Anterior cingulate cortex (tissue), 58 donors: ENCODE results near the gene SARDH.

ENCODE experiments used
- DNase-seq, 58 donors: peaks; one replicate each; lab custom pipeline; 2025; lab: John Stamatoyannopoulos, UW

Gene SARDH

DNA sequence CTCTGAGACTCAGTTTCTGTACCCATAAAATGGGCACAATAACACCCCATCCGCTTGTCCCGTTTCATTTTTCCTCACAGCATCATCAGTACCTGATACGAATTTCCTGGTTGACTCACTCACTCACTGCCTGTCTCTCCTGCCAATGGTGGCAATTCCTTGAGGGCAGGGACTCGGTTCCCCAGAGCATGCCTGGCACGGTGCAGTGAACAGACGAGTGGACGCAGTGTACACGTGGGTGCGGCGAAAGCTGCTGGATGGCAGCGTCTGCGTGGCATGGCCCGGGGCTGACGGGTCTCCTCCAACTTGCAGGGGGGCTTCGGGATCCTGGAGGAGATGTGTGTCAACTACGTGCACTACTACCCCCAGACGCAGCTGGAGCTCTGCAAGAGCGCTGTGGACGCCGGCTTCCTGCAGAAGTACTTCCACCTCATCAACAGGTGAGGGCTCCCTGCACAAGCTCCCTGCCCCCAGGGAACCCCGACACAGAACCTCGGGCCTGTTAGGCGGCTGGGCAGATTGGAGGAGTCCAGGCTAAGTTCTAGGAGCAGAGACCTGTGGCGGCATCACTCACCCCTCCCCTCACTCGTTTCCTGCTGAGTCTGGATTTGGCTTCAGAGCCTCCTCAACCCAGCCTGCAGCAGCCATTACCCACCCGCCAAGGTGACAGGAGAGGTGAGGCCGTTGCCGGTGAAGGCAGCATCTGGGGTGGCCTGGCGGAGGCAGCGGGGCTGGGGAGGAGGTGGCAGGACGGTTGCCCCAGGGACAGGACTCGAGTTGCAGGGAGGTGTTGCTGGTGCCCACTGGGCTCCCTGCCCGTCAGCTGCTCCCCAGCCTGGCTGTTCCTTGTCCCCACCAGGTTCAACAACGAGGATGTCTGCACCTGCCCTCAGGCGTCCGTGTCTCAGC lies 81.7 kb downstream of the SARDH start:
- DNase-seq, result no peak

DNA sequence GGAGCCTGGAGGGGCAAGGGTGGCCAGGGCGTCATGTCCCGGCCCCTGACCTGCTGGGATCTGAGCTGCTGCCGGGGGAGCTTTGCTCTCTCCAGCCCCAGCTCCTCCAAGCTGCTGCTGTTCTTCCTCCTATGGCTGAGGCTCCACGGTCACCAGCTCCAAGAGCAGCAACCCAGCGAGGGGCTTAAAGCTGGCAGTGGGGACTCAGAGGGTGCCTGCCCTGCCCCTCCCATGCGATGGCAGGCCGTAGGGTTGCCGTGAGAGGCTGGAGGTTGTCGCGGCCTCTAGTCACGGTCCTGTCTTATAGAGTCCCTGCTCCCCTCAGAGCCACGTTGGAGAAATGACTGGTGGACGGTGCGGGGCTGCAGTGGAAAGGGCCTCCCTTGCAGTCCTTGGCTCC lies 82.5 kb downstream of the SARDH start:
- no peak for DNase-seq

DNA sequence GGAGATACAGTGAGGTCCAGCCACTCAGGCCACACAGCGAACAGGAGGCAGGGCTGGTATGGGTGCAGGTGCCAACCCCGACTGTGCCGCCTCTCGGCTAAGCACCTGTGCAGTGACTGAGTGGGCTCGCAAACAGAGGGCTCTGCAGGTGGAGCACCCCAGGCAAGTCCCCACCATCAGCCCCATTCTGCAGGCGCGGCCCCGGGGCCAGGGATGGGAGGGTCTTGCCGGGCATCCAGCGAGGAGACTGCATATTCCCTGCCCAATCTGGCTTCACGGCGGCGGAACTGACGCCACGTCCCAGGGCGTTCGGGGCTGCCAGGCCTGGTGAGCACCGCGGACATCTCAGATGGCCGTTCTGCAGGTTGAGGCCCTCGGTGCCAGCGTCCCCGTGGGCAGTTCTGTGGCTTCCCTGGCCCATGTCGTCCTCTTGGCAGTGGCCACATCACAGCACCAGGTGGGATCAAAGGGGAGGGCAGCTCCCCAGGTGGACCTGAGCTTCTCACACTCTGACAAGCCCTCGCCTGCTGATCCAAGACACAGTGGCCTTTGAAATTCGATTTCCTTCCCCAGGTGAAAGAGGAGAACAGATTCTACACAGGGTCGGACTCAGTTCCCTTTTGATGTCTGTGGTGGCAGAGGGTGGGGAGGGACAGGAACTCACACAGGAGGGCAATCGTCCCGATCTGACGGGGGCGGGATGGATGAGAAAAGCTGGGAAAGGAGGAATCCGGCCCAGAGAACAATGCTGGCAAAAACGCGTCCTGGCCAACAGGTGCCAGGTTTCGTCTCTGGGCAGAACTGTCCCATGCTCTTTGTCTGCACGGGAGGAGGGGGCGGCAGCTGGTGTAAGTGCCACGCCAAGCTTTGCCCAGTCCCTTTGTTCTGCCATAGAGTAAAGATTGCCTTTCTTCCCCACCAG lies 83.2 kb downstream of the SARDH start:
- DNase-seq, result no peak

DNA sequence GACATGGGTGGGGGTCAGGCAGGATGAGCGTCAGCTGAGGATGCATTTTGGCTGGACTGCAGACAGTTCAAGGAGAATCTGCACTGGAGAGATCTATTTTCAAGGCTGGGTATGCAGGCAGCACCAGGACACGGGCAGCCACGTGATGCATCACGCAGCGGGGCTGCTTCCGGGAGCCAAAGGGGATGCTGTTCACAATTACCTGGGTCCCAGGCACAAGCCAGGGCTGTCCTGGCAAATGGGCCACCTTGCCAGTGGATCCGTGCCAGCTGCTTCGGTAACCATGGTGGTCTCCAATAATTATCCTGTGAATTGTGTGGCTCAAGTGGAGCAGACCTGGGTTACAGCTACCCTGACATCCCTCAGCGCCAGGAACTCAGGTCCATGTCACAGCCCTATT lies 84.5 kb downstream of the SARDH start:
- DNase-seq, result no peak

DNA sequence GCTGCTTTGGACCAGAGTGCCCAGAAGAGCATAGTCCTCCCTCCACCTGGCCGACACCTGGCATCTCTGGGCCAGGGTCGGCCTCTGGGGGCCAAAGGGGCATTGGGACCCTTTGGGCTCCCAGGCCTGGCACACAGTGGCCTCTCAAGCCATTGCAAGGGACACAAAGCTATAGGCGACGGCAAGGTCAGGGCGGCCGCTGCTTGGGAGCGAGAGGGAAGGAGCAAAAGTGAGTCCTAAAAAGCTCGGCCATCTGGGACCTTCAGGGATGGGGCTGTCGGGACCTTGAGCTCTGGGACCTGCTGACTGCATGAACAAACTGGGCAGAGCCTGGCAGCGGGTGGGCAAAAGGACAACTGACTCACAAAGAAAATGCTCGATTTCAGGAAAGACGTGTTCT lies 88.1 kb downstream of the SARDH start:
- no peak for DNase-seq

DNA sequence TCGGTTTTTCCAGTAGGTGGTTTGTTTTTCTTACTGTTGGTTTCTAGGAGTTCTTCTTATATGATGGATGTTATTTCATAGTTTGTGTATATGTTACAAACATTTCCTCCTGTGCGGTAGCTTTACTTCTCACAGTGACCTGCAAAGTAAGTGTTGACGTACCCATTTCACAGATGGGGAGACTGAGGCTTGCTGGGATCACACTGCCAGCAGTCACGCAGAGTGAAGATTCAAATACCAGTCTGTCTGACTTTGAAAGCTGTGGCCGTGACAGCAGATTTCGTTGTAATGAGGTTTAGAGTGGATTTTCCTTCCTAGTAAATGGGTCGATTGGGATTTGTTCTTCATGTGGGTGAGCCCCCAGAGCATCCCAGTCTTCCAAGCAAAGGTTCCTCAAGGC lies 89.0 kb downstream of the SARDH start:
- no peak for DNase-seq

DNA sequence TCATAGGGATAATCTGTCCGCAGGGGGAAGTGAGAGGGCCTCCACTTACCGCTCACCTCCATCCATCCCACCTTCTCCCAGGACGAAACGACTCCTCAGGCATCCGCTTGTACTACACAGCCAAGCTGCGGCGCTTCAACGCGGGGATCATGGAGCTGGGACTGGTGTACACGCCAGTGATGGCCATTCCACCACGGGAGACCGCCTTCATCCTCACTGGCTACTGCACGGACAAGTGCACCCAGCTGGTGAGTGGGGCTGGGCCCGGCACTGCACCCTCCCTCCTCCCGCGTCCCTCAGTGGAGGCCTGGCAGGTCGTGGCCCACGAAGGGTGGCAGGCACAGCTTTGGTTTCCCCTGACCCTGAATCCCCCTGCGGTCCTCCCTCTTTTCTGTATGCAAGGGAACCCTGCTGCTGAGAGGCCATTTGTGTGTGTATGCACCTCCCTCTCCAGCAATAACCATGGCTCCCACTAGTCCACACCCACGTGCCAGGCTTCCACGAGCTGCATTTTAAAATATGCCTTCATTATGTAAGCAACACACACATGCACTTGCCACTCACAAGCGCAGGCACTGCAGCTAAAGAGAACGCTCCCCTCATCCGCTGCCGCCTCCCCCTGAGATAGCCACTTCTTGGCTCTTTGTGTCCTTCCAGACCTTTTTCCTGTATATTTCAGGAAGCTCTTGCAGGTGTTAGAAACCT lies 90.2 kb downstream of the SARDH start:
- peak in 21 of 58 donors; percentile 6 to 68 (median 25) for DNase-seq

DNA sequence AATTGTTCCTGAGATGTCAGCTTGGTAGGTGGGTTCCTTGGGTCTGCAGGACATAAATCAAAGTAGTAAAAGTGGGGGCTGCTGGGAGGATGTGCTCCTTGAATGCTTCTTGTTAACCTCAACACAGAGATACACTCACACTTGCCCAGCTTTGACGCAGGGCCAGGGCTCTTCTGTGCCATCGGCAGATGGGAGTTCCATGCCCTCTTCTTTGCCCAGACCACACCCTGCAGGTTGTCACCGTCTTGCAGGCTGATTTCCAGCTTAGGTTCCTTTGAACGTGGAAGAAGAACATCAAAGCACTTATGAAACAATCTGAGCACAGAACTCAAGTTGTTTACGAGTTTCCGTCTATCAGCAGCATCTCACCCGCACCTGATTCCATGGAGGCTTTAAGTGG lies 91.0 kb downstream of the SARDH start:
- DNase-seq, result no peak

DNA sequence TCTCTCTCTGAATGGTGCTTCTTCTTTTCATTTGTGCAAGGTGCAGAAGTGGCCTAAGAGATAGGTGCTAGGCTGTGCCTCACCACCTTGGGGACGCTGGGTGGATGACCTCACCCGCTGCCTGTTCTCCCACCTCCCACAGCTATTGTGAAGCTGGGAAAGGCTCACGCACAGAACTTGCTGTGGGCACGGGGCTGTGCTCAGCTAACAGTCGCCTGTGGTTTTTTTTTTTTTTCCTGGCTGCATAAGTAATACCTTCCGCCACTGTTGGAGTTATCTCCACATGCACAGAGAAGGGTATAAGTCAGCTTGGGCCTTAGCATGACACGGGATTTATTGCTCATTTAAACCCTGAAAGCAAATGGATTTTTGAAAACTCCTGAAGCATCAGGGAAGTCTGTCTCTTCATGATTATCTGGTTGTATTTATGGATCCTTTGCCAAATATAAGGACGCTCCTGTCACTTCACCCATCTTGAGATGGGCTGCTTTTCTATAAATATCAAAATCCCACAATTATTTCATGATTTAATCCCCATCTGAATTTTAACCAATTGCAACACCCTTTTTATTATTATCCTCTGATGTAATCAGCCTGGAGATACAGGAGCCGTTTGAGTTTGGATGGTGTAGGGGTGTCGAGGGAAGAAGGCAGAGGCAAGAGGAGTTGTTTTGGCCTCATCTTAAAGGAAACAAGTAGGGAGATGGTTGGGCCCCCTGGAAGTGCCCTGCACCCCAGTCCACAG lies 93.0 kb downstream of the SARDH start:
- DNase-seq, result no peak

DNA sequence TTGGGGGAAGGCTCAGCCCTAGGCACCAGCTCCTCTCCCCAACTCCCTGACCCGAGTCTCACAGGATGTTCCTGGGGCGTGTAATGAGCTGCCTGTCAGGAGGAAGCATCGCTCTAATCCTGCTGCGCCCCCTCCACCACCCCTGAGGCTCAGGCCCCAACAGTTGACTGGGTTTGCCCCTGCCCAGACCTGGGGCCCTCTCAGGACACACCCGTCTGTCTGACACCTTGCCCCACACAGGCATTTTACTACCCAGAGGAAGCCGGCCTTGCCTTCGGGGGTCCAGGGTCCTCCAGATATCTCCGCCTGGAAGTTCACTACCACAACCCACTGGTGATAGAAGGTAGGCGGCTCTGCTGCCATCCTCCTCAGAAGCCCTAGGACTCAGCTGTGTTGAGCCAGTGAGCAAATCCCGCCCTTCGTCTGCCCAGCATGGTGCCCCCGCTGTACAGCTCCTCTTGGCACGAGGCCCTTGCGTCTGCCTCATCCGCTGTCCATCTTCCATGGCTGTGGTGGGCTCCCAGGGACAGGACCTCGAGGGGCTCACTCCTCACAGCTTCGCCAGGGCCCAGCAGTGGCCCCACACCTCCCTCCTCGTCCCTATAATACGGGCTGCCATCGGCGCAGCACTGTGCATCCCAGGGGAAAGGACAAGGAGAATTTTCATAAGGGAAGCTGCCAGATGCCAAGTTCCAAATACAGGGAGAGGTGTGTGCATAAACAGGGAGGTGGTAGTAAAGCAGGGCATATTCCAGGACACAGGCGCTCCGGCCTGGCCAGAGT lies 94.0 kb downstream of the SARDH start:
- no peak for DNase-seq

DNA sequence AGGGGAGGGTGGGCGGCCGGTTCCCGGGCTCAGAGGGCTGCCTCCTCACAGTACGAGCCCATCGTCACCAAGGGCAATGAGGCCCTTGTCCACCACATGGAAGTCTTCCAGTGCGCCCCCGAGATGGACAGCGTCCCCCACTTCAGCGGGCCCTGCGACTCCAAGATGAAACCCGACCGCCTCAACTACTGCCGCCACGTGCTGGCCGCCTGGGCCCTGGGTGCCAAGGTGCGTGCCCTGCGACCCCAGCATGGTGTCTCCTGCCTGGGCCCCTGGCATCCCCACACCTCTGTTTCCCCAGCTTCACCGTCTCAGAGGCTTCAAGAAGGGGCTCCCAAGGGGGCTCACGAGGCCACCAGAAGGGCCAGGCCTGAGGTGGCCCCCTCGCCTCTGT lies 94.8 kb downstream of the SARDH start:
- no peak for DNase-seq

DNA sequence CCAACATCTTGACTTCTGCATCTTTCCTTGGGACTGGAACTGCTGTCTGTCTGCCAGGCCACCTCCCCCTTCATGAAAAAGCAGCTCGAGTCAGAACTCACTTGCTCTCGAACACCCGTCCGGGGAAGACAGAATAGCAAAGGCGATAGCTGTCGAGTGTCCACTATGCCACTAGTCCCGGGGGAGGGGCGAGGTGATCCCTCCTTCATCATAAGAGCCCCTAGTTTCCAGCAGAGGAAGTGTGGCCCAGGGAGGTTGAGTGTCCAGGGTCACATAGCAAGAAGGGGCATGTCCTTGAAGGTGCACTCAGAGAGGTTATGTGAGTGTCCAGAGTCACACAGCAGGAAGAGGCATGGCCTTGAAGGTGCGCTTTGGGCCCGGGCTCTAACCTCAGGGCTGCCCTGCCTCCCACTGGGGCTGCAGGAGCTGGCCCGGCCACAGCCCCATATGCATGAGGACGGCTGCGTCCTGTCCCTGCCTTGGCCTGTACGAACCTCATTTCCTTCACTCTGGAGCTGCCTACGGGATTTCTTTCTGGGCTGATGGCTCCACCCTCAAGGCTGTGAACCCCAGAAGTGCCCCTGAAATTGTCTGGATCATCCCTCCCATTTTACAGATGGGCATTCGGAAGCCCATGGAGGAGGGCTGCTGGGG lies 95.3 kb downstream of the SARDH start:
- DNase-seq, result no peak

DNA sequence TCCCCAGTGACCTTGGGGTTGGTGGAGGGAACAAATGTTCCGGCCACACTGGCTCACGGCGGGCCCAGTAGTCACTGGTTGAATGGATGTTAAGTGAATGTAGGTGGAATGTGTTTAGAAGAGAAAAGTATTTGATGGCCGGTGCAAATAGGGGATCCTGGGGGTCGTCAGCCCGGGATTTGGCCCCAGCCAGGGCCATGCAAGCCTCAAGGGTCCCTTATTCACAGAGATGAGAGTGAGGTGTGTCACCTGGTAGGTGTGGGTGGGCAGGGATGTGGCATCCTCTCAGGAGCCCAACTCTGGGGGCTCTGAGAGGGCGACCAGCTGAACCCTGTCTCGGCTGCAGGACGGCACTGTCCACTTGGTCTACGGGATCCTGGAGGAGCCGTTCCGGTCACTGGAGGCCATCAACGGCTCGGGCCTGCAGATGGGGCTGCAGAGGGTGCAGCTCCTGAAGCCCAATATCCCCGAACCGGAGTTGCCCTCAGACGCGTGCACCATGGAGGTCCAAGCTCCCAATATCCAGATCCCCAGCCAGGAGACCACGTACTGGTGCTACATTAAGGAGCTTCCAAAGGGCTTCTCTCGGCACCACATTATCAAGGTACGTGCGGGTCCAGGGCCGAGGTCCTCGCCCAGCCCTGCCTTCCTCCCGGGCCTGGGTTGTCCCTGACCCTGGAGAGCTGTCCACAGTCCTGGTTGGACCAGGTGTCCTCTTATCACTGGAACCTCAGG lies 96.1 kb downstream of the SARDH start:
- DNase-seq, result no peak

DNA sequence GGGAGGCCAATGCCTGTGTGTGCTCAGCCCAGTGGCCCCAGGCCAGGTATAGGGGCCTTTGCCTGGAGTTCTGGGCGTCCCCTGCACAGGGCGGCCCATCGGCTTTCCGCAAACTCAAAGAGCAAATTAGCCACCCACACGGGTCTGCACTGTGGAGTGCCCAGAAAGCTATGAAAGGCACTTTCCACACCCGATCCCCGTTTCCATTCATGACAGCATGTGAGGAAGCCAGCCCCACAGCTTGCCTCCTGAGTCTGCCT lies 96.8 kb downstream of the SARDH start:
- DNase-seq, result no peak

DNA sequence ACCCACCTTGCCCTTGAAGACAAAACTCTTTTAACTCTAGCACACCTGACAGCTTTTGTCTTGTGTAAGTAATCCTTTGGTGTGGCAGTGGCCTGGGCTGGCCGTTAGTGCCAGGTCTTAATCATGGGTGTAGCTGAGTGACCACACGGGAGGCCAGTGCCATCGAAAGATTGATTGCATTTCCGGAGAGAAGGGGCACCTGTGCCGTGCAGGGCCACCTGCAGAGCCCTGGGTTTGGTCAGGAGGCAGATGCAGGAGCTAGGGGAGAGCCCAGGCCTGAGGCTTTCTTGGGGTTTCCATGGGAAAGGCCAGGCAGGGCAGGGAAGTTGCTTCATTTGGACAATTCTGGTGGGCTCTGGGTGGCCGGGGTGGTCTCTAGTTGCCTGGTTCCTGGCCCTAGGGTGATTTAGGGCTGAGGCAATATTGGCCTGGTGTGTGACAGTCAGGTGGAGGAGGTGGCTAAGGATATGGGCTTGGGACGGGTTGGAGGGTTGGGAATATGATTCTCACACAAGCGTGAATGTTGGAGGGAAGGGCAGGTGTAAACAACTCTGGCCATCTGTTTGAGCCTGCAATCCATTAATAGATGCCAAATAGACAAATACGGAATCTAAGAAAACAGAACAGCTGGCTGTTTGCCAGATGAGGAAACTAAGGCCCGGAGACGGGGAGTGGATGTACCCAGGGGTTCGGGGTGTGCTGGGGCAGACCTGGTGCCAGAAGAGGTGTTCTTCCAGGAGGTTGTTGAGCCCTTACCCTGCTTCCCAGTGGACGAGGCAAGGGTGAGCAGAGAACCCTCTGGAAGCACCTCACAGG lies 97.4 kb downstream of the SARDH start:
- no peak for DNase-seq

DNA sequence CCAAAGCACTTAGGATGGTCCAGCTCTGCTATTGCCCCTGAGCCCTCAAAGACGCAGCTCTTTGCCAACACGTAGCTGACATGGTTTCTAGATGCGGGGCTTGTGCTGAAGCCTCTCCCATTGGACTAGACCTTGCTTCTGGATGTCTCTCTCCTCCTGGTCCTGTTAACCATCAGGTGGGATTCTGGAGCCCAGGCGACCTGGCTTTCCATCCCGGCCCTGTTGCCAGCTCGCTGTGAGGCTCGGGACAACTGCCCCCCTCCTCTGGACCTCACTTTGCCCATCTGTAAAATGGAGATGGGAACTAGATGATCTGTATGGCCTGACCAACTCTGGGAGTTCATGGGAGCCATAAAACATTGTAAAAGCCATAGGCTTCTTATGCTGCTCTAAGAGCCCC lies 98.0 kb downstream of the SARDH start:
- DNase-seq, result no peak

DNA sequence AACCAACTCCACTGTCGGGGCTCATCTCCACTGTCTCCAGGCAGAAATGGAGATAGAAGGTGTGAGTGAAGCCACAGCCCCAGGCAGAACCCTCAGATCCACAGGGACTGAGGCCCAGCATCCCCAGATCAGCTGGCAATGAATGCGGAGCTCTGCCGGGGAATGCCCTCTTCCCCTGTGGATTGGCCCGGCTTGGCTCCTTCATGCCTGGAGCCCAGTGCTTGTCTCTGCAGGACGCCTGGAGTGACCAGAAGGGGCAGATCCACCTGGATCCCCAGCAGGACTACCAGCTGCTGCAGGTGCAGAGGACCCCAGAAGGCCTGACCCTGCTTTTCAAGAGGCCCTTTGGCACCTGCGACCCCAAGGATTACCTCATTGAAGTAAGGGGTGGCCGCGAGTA lies 98.5 kb downstream of the SARDH start:
- DNase-seq, result no peak

DNA sequence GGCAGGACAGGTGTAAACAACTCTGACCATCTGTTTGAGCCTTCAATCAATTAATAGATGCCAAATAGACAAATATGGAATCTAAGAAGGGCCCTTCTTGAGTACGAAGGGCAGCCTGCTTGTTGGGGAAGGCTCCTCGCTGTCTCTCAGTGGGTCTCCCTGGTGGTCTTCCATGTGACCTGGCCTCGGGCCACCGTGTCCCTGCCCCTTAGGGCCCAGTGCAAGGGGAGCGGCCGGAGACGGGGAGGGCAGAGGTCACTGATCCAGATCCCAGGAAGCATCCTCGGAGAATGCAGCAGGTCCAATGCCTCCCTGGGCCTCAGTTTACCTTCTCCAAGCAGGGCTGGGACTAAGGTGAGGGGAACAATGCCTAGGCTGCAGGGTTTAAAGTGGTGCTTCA lies 99.4 kb downstream of the SARDH start:
- DNase-seq, result no peak
